PC-3 (cell line): ENCODE data around the gene C11orf54.

Experiments
- CTCF ChIP-seq: fragments of 300-600 bp; sonication (generic); conservative IDR thresholded peaks from 2 replicates; pipeline ENCODE4 v1.5.1; 2017; ENCODE audit warnings: antibody characterized with exemption, low read depth, mild to moderate bottlenecking, low read length
- EZH2 ChIP-seq: fragments of 300-600 bp; sonication (generic); IDR thresholded peaks from one replicate; pipeline ENCODE4 v1.6.1; 2017; ENCODE audit warnings: antibody characterized with exemption, mild to moderate bottlenecking, low read length; ENCODE audit not compliant: unreplicated experiment
- EZH2phosphoT487 ChIP-seq: fragments of 300-600 bp; sonication (generic); IDR thresholded peaks from 2 replicates; pipeline ENCODE4 v1.6.1; 2018; ENCODE audit warnings: mild to moderate bottlenecking, antibody characterized with exemption, low read length, borderline replicate concordance

DNA sequence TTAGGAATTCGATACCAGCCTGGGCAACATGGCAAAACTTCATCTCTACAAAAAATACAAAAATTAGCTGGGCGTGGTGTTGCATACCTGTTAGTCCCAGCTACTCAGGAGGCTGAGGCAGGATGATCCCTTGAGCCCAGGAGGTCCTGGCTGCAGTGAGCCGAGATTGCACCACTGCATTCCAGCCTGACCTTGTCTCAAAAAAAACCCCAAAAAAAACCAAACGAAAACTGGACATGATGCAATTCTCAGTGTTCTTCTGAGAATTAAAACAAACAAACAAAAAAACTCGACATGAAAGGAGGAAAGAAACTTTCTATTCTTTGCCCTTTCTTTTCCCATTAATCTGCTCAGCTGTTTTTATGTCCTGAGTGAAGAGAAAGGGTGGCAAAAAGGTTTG lies 50.0 kb downstream of the C11orf54 start:
- TF ChIP-seq EZH2 (no peak), CTCF (no peak), EZH2phosphoT487 (no peak)
